ENCODE results near the gene CTBP2.

The CTBP2 gene

GRCh38 chr10:125010362-125010761 is 150.0 kb downstream of the CTBP2 start:
- DNase-seq (ENCODE audit: low read depth) = no peak

- no peak for DNase-seq (ENCODE audit: low read depth)
Measured at GRCh38 chr10:125009661-125010161, 150.7 kb downstream of the CTBP2 start.

GRCh38 chr10:125008689-125009638 is 151.4 kb downstream of the CTBP2 start:
- DNase-seq (ENCODE audit: low read depth) = no peak

GRCh38 chr10:125007436-125007835 is 152.9 kb downstream of the CTBP2 start:
- DNase-seq (ENCODE audit: low read depth) = no peak

- no peak for DNase-seq (ENCODE audit: low read depth)
Measured at GRCh38 chr10:125006921-125007426, 153.4 kb downstream of the CTBP2 start.

- no peak for DNase-seq (ENCODE audit: low read depth)
Measured at GRCh38 chr10:125006188-125006680, 154.1 kb downstream of the CTBP2 start.

- no peak for DNase-seq (ENCODE audit: low read depth)
Measured at GRCh38 chr10:125005312-125006187, 154.8 kb downstream of the CTBP2 start.

GRCh38 chr10:125004571-125005311 is 155.6 kb downstream of the CTBP2 start:
- no peak for DNase-seq (ENCODE audit: low read depth)

GRCh38 chr10:125003901-125004467 is 156.4 kb downstream of the CTBP2 start:
- no peak for DNase-seq (ENCODE audit: low read depth)

- no peak for DNase-seq (ENCODE audit: low read depth)
Measured at GRCh38 chr10:125003146-125003900, 157.0 kb downstream of the CTBP2 start.

- no peak for DNase-seq (ENCODE audit: low read depth)
Measured at GRCh38 chr10:125002423-125003145, 157.8 kb downstream of the CTBP2 start.

GRCh38 chr10:125002047-125002422 is 158.3 kb downstream of the CTBP2 start:
- no peak for DNase-seq (ENCODE audit: low read depth)

- DNase-seq (ENCODE audit: low read depth) = no peak
Measured at GRCh38 chr10:125001313-125002046, 158.9 kb downstream of the CTBP2 start.

GRCh38 chr10:125000366-125001312 is 159.7 kb downstream of the CTBP2 start:
- no peak for DNase-seq (ENCODE audit: low read depth)

- DNase-seq (ENCODE audit: low read depth) = no peak
Measured at GRCh38 chr10:124999433-125000365, 160.7 kb downstream of the CTBP2 start.

- no peak for DNase-seq (ENCODE audit: low read depth)
Measured at GRCh38 chr10:124998624-124999291, 161.6 kb downstream of the CTBP2 start.

Data from activated gamma-delta T cell treated with anti-CD3 and anti-CD28 coated beads, Interleukin-2, amount 50 U/mL, for 16 hours (primary cell).